Measurements from ENCODE around the gene NDUFAF2. TPM values are rescaled to one million over a fixed set of nuclear protein-coding genes. Genes with fewer than 3 reads are reported as not detected.

NDUFAF2 gene
- total RNA-seq, 4 donors from 2014 or later = 14.1 to 78.9 (median 31.0) TPM

DNA sequence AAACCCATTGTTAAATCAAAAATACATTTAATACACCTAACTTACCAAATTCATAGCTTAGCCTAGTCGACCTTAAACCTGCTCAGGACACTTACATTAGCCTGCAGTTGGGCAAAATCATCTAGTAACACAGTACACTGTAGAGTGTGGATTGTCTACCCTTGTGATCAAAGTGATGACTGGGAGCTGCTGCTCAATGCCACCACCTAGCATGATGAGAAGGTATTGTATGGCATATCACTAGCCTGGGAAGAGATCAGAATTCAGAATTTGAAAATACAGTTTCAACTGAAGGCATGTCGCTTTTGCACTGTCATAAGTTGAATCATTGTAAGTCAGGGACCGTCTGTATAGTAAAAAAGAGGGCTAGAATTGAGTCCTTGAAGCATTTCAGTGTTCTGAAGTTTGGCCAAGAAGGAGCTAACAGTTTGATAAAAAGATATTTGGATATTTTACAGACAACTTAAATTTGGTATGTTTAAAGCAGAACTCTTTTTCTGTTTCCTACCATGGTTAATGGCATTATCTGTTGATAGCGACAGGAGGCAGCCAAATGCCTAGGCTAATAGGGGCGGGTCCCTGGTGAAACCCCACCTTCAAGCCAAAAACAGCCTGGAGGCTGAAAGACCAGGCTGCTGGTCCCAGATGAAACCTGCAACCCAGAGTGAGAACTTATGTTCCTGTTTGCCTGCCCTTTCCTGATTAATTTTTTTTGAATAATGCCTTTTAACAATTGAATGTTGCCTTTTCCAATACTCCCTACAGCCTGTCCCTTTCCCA, 194.3 kb downstream of the NDUFAF2 start:
- TF ChIP-seq POLR2A (IDR thresholded peaks at IDR 0.05) = no peak
- TF ChIP-seq CTCF (IDR thresholded peaks at IDR 0.05) = no peak
- Histone ChIP-seq H3K4me3 (no peak overlapping the region), H3K36me3 (no peaks in the 10 kb centered on the region), H3K9me3 (no peaks in the 10 kb centered on the region), H3K27me3 (no peaks in the 10 kb centered on the region), H3K4me1 (no peaks in the 10 kb centered on the region), H3K27ac (no peak overlapping the region)
- DNase-seq = no peak
- intact Hi-C loops (cut with DNase I; ENCODE audit: low total_unique reads) = no loop called here

DNA sequence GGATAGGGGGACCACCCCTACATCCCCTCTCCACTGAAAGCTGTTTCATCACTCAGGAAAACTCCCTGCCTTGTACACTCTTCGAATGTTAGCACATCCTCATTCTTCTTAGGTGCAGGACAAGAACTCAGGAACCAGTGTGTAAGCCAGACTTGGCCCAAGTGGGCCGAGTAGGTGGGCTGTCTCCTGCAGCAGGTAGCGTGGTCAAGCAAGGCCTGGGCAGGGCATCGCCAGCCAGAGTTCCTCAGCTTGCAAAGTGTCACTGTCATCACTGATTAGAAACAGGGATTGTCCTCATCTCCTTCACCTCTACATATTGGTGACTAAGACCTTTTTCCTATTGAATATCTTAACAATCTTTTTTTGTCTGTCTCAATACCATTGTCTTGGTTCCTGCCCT, 194.9 kb downstream of the NDUFAF2 start:
- H3K27ac ChIP-seq = no peak overlapping the region
- no peak for TF ChIP-seq CTCF (IDR thresholded peaks at IDR 0.05)
- TF ChIP-seq POLR2A (IDR thresholded peaks at IDR 0.05) = no peak
- DNase-seq = no peak
- no peaks in the 10 kb centered on the region for H3K9me3 ChIP-seq
- H3K4me3 ChIP-seq = no peak overlapping the region
- no peaks in the 10 kb centered on the region for H3K4me1 ChIP-seq
- no peaks in the 10 kb centered on the region for H3K27me3 ChIP-seq
- intact Hi-C loops (cut with DNase I; ENCODE audit: low total_unique reads) = no loop called here
- no peaks in the 10 kb centered on the region for H3K36me3 ChIP-seq

- H3K9me3 ChIP-seq = no peaks in the 10 kb centered on the region
- no peak for DNase-seq
- no peak for TF ChIP-seq POLR2A (IDR thresholded peaks at IDR 0.05)
- no peak overlapping the region for H3K4me3 ChIP-seq
- H3K4me1 ChIP-seq = no peaks in the 10 kb centered on the region
- no peaks in the 10 kb centered on the region for H3K36me3 ChIP-seq
- no peaks in the 10 kb centered on the region for H3K27me3 ChIP-seq
- intact Hi-C loops (cut with DNase I; ENCODE audit: low total_unique reads) = no loop called here
- no peak overlapping the region for H3K27ac ChIP-seq
Measured at GRCh38 chr5:61141801-61142200, 196.8 kb downstream of the NDUFAF2 start.

- H3K27me3 ChIP-seq = no peaks in the 10 kb centered on the region
- H3K36me3 ChIP-seq = no peaks in the 10 kb centered on the region
- TF ChIP-seq CTCF (IDR thresholded peaks at IDR 0.05) = no peak
- TF ChIP-seq POLR2A (IDR thresholded peaks at IDR 0.05) = no peak
- no peaks in the 10 kb centered on the region for H3K9me3 ChIP-seq
- no peak for DNase-seq
- no peak overlapping the region for H3K4me3 ChIP-seq
- H3K4me1 ChIP-seq = no peaks in the 10 kb centered on the region
- H3K27ac ChIP-seq = no peak overlapping the region
- intact Hi-C loops (cut with DNase I; ENCODE audit: low total_unique reads) = no loop called here
Measured at GRCh38 chr5:61142391-61142790, 197.4 kb downstream of the NDUFAF2 start.

- intact Hi-C loops (cut with DNase I; ENCODE audit: low total_unique reads) = no loop called here
- Histone ChIP-seq H3K4me1 (no peaks in the 10 kb centered on the region), H3K27me3 (no peaks in the 10 kb centered on the region), H3K27ac (no peak overlapping the region), H3K4me3 (no peak overlapping the region), H3K36me3 (no peaks in the 10 kb centered on the region), H3K9me3 (no peaks in the 10 kb centered on the region)
- no peak for TF ChIP-seq POLR2A (IDR thresholded peaks at IDR 0.05)
- TF ChIP-seq CTCF (IDR thresholded peaks at IDR 0.05) = no peak
- DNase-seq = no peak
Measured at GRCh38 chr5:61142811-61143210, 197.8 kb downstream of the NDUFAF2 start.

Measured in uterus (tissue), 4 donors.